ENCODE data around the gene CEMP1. TPM values are rescaled to one million over a fixed set of nuclear protein-coding genes. Genes with fewer than 3 reads are reported as not detected.

Gene CEMP1
- total and polyA plus RNA-seq, 2 experiments from 2014 or later, result 0.31 to 7.5 TPM

- Histone ChIP-seq H3K27me3 (ENCODE audit: insufficient read depth) (no peaks in the 10 kb centered on the region), H3K27ac (ENCODE audit: low read depth) (no peak overlapping the region), H3F3A (replicated peaks; ENCODE audit: low read depth) (0 out of 2 replicates have a peak, but pooled peaks cover 11% of the 10 kb centered on the region), H3K4me3 (peak overlapping the region; percentile 91; the same call in 1 of the 2 replicates), H3K79me2 (replicated peaks; ENCODE audit: insufficient read depth) (peaks cover 28% of the 10 kb centered on the region), H3K4me1 (ENCODE audit: insufficient read depth) (peaks cover 22% of the 10 kb centered on the region; the same call in 1 of the 2 replicates), H3K36me3 (ENCODE audit: insufficient read depth) (no peaks in the 10 kb centered on the region), H2AFZ (no peak overlapping the region), H3K9me2 (ENCODE audit: insufficient read depth) (no peaks in the 10 kb centered on the region), H4K20me1 (replicated peaks; ENCODE audit: insufficient read depth) (peaks cover 25% of the 10 kb centered on the region), H3K4me2 (peak overlapping the region; percentile 92)
- H3K27me3 Mint-ChIP-seq (ENCODE audit: insufficient read depth, low read depth, poor library complexity), result peaks cover 40% of the 10 kb centered on the region
- no peaks in the 10 kb centered on the region; the same call in 1 of the 3 replicates for H3K9me3 Mint-ChIP-seq
- TF ChIP-seq JUNB (IDR thresholded peaks at IDR 0.05; ENCODE audit: unreplicated experiment) (no peak), STAT1 (IDR thresholded peaks at IDR 0.05; ENCODE audit: unreplicated experiment) (no peak)
- peak overlapping the region; percentile 28; the same call in 1 of the 2 replicates for H3K27ac Mint-ChIP-seq
- H3K36me3 Mint-ChIP-seq (ENCODE audit: low read depth), result peaks cover 10% of the 10 kb centered on the region; the same call in 2 of the 3 replicates
- DNase-seq (ENCODE audit: low spot score) (no peak), ATAC-seq (no peak)
- H3K4me3 Mint-ChIP-seq, result peak overlapping the region; percentile 84
- H3K4me1 Mint-ChIP-seq, result peaks cover 46% of the 10 kb centered on the region
Measured at GRCh38 chr16:2511996-2512734, 19.0 kb downstream of the CEMP1 start.

- ATAC-seq, result no peak; the same call in 2 of the 3 replicates
- DNase-seq (ENCODE audit: low spot score), result peak; percentile 49
- Mint-ChIP-seq H3K27me3 (ENCODE audit: insufficient read depth, low read depth, poor library complexity) (peaks cover 38% of the 10 kb centered on the region), H3K27ac (0 out of 2 replicates have a peak overlapping the region, but pooled peaks have one; percentile 55), H3K4me1 (peaks cover 38% of the 10 kb centered on the region), H3K9me3 (no peaks in the 10 kb centered on the region; the same call in 2 of the 3 replicates), H3K36me3 (ENCODE audit: low read depth) (peaks cover 3% of the 10 kb centered on the region; the same call in 2 of the 3 replicates), H3K4me3 (peak overlapping the region; percentile 43)
- H3K4me1 ChIP-seq (ENCODE audit: insufficient read depth), result peaks cover 22% of the 10 kb centered on the region; the same call in 1 of the 2 replicates
- peak overlapping the region; percentile 73 for H3K4me2 ChIP-seq
- H3K36me3 ChIP-seq (ENCODE audit: insufficient read depth), result no peaks in the 10 kb centered on the region
- peaks cover 19% of the 10 kb centered on the region for H3K79me2 ChIP-seq (replicated peaks; ENCODE audit: insufficient read depth)
- H4K20me1 ChIP-seq (replicated peaks; ENCODE audit: insufficient read depth), result peaks cover 17% of the 10 kb centered on the region
- H3K9me2 ChIP-seq (ENCODE audit: insufficient read depth), result no peaks in the 10 kb centered on the region
- H3K27me3 ChIP-seq (ENCODE audit: insufficient read depth), result no peaks in the 10 kb centered on the region
- 0 out of 2 replicates have a peak, but pooled peaks cover 11% of the 10 kb centered on the region for H3F3A ChIP-seq (replicated peaks; ENCODE audit: low read depth)
- no peak overlapping the region for H3K27ac ChIP-seq (ENCODE audit: low read depth)
- H2AFZ ChIP-seq, result no peak overlapping the region
- H3K4me3 ChIP-seq, result peak overlapping the region; percentile 41; the same call in 1 of the 2 replicates
- peak; percentile 91 for TF ChIP-seq CREB1 (CRISPR knock-in tag; IDR thresholded peaks at IDR 0.05; ENCODE audit: low read depth)
- no peak for TF ChIP-seq JUNB (IDR thresholded peaks at IDR 0.05; ENCODE audit: unreplicated experiment)
Measured at GRCh38 chr16:2511128-2511800, 19.9 kb downstream of the CEMP1 start.

GRCh38 chr16:2508722-2509400 is 22.3 kb downstream of the CEMP1 start:
- DNase-seq (ENCODE audit: low spot score) (no peak), ATAC-seq (no peak)
- no peaks in the 10 kb centered on the region for H3K79me2 ChIP-seq (replicated peaks; ENCODE audit: insufficient read depth)
- no peaks in the 10 kb centered on the region for H4K20me1 ChIP-seq (replicated peaks; ENCODE audit: insufficient read depth)
- H3K9me2 ChIP-seq (ENCODE audit: insufficient read depth), result no peaks in the 10 kb centered on the region
- H3K4me1 Mint-ChIP-seq, result peaks cover 24% of the 10 kb centered on the region
- H2AFZ ChIP-seq, result no peak overlapping the region
- H3K36me3 ChIP-seq (ENCODE audit: insufficient read depth), result no peaks in the 10 kb centered on the region
- no peak overlapping the region for H3K4me3 Mint-ChIP-seq
- no peak overlapping the region for H3K27ac ChIP-seq (ENCODE audit: low read depth)
- no peak overlapping the region for H3K4me2 ChIP-seq
- peaks cover 10% of the 10 kb centered on the region; the same call in 1 of the 2 replicates for H3F3A ChIP-seq (replicated peaks; ENCODE audit: low read depth)
- H3K27me3 ChIP-seq (ENCODE audit: insufficient read depth), result no peaks in the 10 kb centered on the region
- H3K27me3 Mint-ChIP-seq (ENCODE audit: insufficient read depth, low read depth, poor library complexity), result peaks cover 32% of the 10 kb centered on the region
- H3K36me3 Mint-ChIP-seq (ENCODE audit: low read depth), result no peaks in the 10 kb centered on the region
- no peaks in the 10 kb centered on the region; the same call in 2 of the 3 replicates for H3K9me3 Mint-ChIP-seq
- H3K27ac Mint-ChIP-seq, result no peak overlapping the region
- TF ChIP-seq EZH2phosphoT487 (IDR thresholded peaks at IDR 0.05; ENCODE audit: unreplicated experiment), result no peak
- TF ChIP-seq CTCF (conservative IDR thresholded peaks at IDR 0.05; ENCODE audit: low read depth in 2 of 2), result peak in 1 of 2 experiments; percentile 29; a peak in 3 of 4 replicates
- H3K4me1 ChIP-seq (ENCODE audit: insufficient read depth), result peaks cover 14% of the 10 kb centered on the region; the same call in 1 of the 2 replicates
- no peak overlapping the region for H3K4me3 ChIP-seq

Measured in GM23338 (cell line).